Measurements from ENCODE around the gene RAB13. TPM values are rescaled to one million over a fixed set of nuclear protein-coding genes. Genes with fewer than 3 reads are reported as not detected.

Gene RAB13
- total and polyA plus RNA-seq, 2 of the 13 experiments (the other 11 are each of a cell fraction or from before 2014, with no cell fraction given) = 15.9 to 24.7 TPM

DNA sequence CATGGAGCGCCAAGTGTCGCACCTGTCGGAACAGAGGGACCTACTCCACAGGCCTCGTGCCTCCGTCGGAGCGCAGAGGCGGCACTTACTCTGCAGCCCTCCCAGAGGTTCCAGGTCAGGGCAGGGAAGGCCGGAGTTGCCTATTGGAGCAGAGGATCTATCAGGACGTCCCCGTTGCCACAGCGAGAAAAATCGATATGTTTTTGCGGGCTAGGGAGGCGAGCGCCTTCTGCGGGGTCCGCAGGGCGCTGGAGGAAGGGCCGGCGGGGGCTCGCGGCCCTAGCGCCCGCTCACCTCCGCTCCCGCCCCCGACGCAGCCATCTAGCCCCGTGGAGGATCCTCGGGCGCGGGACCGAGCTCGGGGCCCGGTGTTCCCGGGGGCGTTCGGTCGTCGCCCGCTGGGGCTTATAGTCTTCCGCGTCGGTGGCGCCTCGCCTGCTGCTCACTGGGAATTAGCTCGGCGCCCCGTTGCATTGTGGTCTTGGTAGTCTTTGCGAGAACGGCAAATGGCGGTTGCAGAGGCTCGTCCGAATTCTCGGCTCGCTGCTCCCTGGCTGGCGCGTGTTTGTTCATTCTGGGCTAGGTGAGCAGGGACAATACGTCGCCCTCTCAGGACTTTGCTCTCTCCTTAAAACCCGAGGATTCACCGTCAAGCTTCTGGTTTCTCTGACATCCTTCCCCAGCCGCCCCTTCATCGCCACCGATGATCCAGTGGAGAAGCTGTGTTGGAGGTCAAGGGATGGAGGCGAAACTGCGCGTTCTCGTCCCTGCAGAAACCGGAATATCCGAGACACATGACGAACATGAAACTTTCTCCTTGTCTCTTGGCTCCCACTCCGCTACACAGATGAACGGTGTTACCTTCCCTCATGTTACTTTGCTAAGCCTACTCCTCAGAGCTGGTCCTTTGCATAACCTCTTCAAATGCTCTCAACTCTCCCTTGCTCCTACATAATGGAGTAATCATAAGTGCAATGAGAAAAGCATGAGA lies 8.6 kb downstream of the RAB13 start, which contains the start of gene JTB (continued):
- peak; percentile 89 for TF ChIP-seq MXD1 (CRISPR knock-in tag; IDR thresholded peaks at IDR 0.05)
- no peak for TF ChIP-seq ATF5 (CRISPR knock-in tag; IDR thresholded peaks at IDR 0.05; ENCODE audit: low read depth)
- TF ChIP-seq, protein P1, sequence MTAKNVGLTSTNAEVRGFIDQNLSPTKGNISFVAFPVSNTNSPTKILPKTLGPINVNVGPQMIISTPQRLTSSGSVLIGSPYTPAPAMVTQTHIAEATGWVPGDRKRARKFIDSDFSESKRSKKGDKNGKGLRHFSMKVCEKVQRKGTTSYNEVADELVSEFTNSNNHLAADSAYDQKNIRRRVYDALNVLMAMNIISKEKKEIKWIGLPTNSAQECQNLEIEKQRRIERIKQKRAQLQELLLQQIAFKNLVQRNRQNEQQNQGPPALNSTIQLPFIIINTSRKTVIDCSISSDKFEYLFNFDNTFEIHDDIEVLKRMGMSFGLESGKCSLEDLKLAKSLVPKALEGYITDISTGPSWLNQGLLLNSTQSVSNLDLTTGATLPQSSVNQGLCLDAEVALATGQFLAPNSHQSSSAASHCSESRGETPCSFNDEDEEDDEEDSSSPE (CRISPR knock-in tag; IDR thresholded peaks at IDR 0.05) = peak; percentile 80; the same call in 1 of the 2 replicates
- TF ChIP-seq, protein P2, sequence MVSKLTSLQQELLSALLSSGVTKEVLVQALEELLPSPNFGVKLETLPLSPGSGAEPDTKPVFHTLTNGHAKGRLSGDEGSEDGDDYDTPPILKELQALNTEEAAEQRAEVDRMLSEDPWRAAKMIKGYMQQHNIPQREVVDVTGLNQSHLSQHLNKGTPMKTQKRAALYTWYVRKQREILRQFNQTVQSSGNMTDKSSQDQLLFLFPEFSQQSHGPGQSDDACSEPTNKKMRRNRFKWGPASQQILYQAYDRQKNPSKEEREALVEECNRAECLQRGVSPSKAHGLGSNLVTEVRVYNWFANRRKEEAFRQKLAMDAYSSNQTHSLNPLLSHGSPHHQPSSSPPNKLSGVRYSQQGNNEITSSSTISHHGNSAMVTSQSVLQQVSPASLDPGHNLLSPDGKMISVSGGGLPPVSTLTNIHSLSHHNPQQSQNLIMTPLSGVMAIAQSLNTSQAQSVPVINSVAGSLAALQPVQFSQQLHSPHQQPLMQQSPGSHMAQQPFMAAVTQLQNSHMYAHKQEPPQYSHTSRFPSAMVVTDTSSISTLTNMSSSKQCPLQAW (CRISPR knock-in tag; IDR thresholded peaks at IDR 0.05) = no peak; the same call in 1 of the 2 replicates
- TF ChIP-seq SOX6 (IDR thresholded peaks at IDR 0.05) = no peak
- TF ChIP-seq SOX6 (CRISPR knock-in tag; IDR thresholded peaks at IDR 0.05) = peak; percentile 30; the same call in 1 of the 2 replicates
- TF ChIP-seq SAP130 (CRISPR knock-in tag; IDR thresholded peaks at IDR 0.05; ENCODE audit: low read depth) = peak; percentile 89
- peak; percentile 75; the same call in 1 of the 2 replicates for TF ChIP-seq NRL (CRISPR knock-in tag; IDR thresholded peaks at IDR 0.05; ENCODE audit: borderline replicate concordance)
- TF ChIP-seq ZNF235 (CRISPR knock-in tag; IDR thresholded peaks at IDR 0.05; ENCODE audit: borderline replicate concordance) = peak; percentile 94; the same call in 1 of the 2 replicates
- TF ChIP-seq KAT8 (CRISPR knock-in tag; IDR thresholded peaks at IDR 0.05) = peak; percentile 90
- TF ChIP-seq, protein P3, sequence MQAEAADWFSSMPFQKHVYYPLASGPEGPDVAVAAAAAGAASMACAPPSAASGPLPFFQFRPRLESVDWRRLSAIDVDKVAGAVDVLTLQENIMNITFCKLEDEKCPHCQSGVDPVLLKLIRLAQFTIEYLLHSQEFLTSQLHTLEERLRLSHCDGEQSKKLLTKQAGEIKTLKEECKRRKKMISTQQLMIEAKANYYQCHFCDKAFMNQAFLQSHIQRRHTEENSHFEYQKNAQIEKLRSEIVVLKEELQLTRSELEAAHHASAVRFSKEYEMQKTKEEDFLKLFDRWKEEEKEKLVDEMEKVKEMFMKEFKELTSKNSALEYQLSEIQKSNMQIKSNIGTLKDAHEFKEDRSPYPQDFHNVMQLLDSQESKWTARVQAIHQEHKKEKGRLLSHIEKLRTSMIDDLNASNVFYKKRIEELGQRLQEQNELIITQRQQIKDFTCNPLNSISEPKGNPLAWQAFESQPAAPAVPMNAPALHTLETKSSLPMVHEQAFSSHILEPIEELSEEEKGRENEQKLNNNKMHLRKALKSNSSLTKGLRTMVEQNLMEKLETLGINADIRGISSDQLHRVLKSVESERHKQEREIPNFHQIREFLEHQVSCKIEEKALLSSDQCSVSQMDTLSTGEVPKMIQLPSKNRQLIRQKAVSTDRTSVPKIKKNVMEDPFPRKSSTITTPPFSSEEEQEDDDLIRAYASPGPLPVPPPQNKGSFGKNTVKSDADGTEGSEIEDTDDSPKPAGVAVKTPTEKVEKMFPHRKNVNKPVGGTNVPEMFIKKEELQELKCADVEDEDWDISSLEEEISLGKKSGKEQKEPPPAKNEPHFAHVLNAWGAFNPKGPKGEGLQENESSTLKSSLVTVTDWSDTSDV (CRISPR knock-in tag; IDR thresholded peaks at IDR 0.05) = no peak
- TF ChIP-seq ASH2L (IDR thresholded peaks at IDR 0.05; ENCODE audit: insufficient read length, low read depth, low read length) = peak; percentile 92
- TF ChIP-seq CENPT (CRISPR knock-in tag; IDR thresholded peaks at IDR 0.05; ENCODE audit: low read depth) = no peak
- no peak for TF ChIP-seq FOXK2 (IDR thresholded peaks at IDR 0.05)
- peak; percentile 17 for TF ChIP-seq ZKSCAN8 (CRISPR knock-in tag; IDR thresholded peaks at IDR 0.05; ENCODE audit: borderline replicate concordance)
- TF ChIP-seq BCL6 (CRISPR knock-in tag; IDR thresholded peaks at IDR 0.05) = peak; percentile 10; the same call in 1 of the 2 replicates
- no peak for TF ChIP-seq SIN3B (IDR thresholded peaks at IDR 0.05; ENCODE audit: low read length)
- TF ChIP-seq ZBTB8A (CRISPR knock-in tag; IDR thresholded peaks at IDR 0.05; ENCODE audit: borderline replicate concordance, low read depth) = no peak
- no peak for TF ChIP-seq TAF15 (IDR thresholded peaks at IDR 0.05; ENCODE audit: low read depth, low read length, poor library complexity, severe bottlenecking)
- TF ChIP-seq SCMH1 (CRISPR knock-in tag; IDR thresholded peaks at IDR 0.05; ENCODE audit: borderline replicate concordance) = no peak
- peak; percentile 90 for TF ChIP-seq ZNF501 (CRISPR knock-in tag; IDR thresholded peaks at IDR 0.05)
